H9 (cell line): ENCODE measurements around the gene KMT5B. TPM values are rescaled to one million over a fixed set of nuclear protein-coding genes. Genes with fewer than 3 reads are reported as not detected.

Experiments used
- DNase-seq: peaks from one replicate; pipeline ENCODE4 v3.0.0-alpha.2; 2017
- H2AFZ ChIP-seq: one replicate; pipeline ENCODE4 v1.6.1; 2013; ENCODE audit warnings: mild to moderate bottlenecking, low read length, control low read depth, moderate library complexity
- H2AK5ac ChIP-seq: 2 replicates; pipeline ENCODE4 v1.6.1; 2013; ENCODE audit warnings: low read length, control low read depth, mixed read lengths; ENCODE audit not compliant: insufficient read length
- H2BK120ac ChIP-seq: one replicate; pipeline ENCODE4 v1.6.1; 2013; ENCODE audit warnings: low read depth, mild to moderate bottlenecking, low read length, control low read depth, inconsistent platforms; ENCODE audit not compliant: poor library complexity, severe bottlenecking
- H2BK12ac ChIP-seq: 2 replicates; pipeline ENCODE4 v1.6.1; 2013; ENCODE audit warnings: low read length, control low read depth, mixed read lengths, low read depth; ENCODE audit not compliant: insufficient read length
- H2BK15ac ChIP-seq: 2 replicates; pipeline ENCODE4 v1.6.1; 2013; ENCODE audit warnings: low read depth, low read length, control low read depth
- H2BK20ac ChIP-seq: one replicate; pipeline ENCODE4 v1.6.1; 2013; ENCODE audit warnings: low read depth, mild to moderate bottlenecking, low read length, control low read depth, inconsistent platforms; ENCODE audit not compliant: poor library complexity, severe bottlenecking
- H2BK5ac ChIP-seq: 2 replicates; pipeline ENCODE4 v1.6.1; 2013; ENCODE audit warnings: low read length, control low read depth, mixed read lengths; ENCODE audit not compliant: insufficient read length
- H3K14ac ChIP-seq: 2 replicates; pipeline ENCODE4 v1.6.1; 2013; ENCODE audit warnings: low read length, control low read depth; ENCODE audit not compliant: insufficient read depth
- H3K18ac ChIP-seq: 2 replicates; pipeline ENCODE4 v1.6.1; 2013; ENCODE audit warnings: low read depth, mild to moderate bottlenecking, mixed read lengths, low read length, control low read depth; ENCODE audit not compliant: insufficient read length
- H3K23ac ChIP-seq: 2 replicates; pipeline ENCODE4 v1.6.1; 2013; ENCODE audit warnings: low read length, control low read depth, mixed read lengths, low read depth; ENCODE audit not compliant: insufficient read length
- H3K23me2 ChIP-seq: 2 replicates; pipeline ENCODE4 v1.6.1; 2013; ENCODE audit warnings: low read depth, mild to moderate bottlenecking, mixed read lengths, low read length, control low read depth; ENCODE audit not compliant: insufficient read length, poor library complexity, severe bottlenecking
- H3K27ac ChIP-seq: 2 replicates; pipeline ENCODE4 v1.5.1; 2013; ENCODE audit warnings: low read length, control low read depth, mixed read lengths, low read depth; ENCODE audit not compliant: insufficient read length
- H3K27me3 ChIP-seq: 2 replicates; pipeline ENCODE4 v1.6.1; 2013; ENCODE audit warnings: low read length, control low read depth, inconsistent platforms; ENCODE audit not compliant: insufficient read depth
- H3K4ac ChIP-seq: 2 replicates; pipeline ENCODE4 v1.6.1; 2013; ENCODE audit warnings: low read depth, mild to moderate bottlenecking, control low read depth, inconsistent platforms, low read length, moderate library complexity
- H3K4me1 ChIP-seq: 2 replicates; pipeline ENCODE4 v1.6.1; 2013; ENCODE audit warnings: low read length, control low read depth, inconsistent platforms; ENCODE audit not compliant: insufficient read depth
- H3K4me2 ChIP-seq: 2 replicates; pipeline ENCODE4 v1.6.1; 2013; ENCODE audit warnings: low read length, control low read depth, mixed read lengths; ENCODE audit not compliant: insufficient read length, insufficient read depth
- H3K56ac ChIP-seq: 2 replicates; pipeline ENCODE4 v1.6.1; 2013; ENCODE audit warnings: low read depth, mild to moderate bottlenecking, mixed read lengths, low read length, control low read depth; ENCODE audit not compliant: insufficient read length
- H3K79me1 ChIP-seq: 2 replicates; pipeline ENCODE4 v1.6.1; 2013; ENCODE audit warnings: low read depth, mild to moderate bottlenecking, moderate library complexity, low read length, control low read depth, inconsistent platforms; ENCODE audit not compliant: insufficient read depth, poor library complexity, severe bottlenecking
- H3K79me2 ChIP-seq: 2 replicates; pipeline ENCODE4 v1.6.1; 2013; ENCODE audit warnings: low read length, control low read depth, inconsistent platforms; ENCODE audit not compliant: insufficient read depth
- H3K9ac ChIP-seq: 2 replicates; pipeline ENCODE4 v1.6.1; 2013; ENCODE audit warnings: low read length, control low read depth, mixed read lengths; ENCODE audit not compliant: insufficient read length; ENCODE audit errors: extremely low read depth
- H3K9me3 ChIP-seq: one replicate; pipeline ENCODE4 v1.6.1; 2013; ENCODE audit warnings: low read depth, low read length, inconsistent platforms; ENCODE audit not compliant: control insufficient read depth
- H3T11ph ChIP-seq: one replicate; pipeline ENCODE4 v1.6.1; 2013; ENCODE audit warnings: mild to moderate bottlenecking, low read length, control low read depth, inconsistent platforms
- H4K20me1 ChIP-seq: one replicate; pipeline ENCODE4 v1.6.1; 2013; ENCODE audit not compliant: control insufficient read depth, insufficient read length, insufficient read depth
- H4K5ac ChIP-seq: 2 replicates; pipeline ENCODE4 v1.6.1; 2013; ENCODE audit warnings: low read depth, mild to moderate bottlenecking, mixed read lengths, low read length, control low read depth; ENCODE audit not compliant: insufficient read length
- H4K8ac ChIP-seq: replicated peaks from 2 replicates; pipeline ENCODE4 v1.6.1; 2013; ENCODE audit warnings: low read length, control low read depth, mixed read lengths, low read depth; ENCODE audit not compliant: insufficient read length
- H4K91ac ChIP-seq: 2 replicates; pipeline ENCODE4 v1.6.1; 2013; ENCODE audit warnings: low read depth, mild to moderate bottlenecking, moderate library complexity, mixed read lengths, low read length, control low read depth; ENCODE audit not compliant: insufficient read length
- H3K27ac Mint-ChIP-seq, 3 experiments: 2 replicates in 2 of 3; 3 replicates in 1 of 3; pipeline ENCODE4 v1.8.0; 2020 to 2021; ENCODE audit warnings: mixed read lengths in 3 of 3, mild to moderate bottlenecking in 1 of 3, moderate library complexity in 1 of 3
- H3K27me3 Mint-ChIP-seq: 2 replicates; pipeline ENCODE4 v1.8.0; 2021; ENCODE audit warnings: low read depth, mild to moderate bottlenecking, moderate library complexity, mixed read lengths
- H3K36me3 Mint-ChIP-seq, 3 experiments: 2 replicates in 2 of 3; 3 replicates in 1 of 3; pipeline ENCODE4 v1.8.0; 2020 to 2021; ENCODE audit warnings: low read depth in 3 of 3, mixed read lengths in 3 of 3; ENCODE audit not compliant: insufficient read depth in 1 of 3
- H3K4me1 Mint-ChIP-seq, 2 experiments: 2 replicates each; pipeline ENCODE4 v1.8.0; 2020; ENCODE audit warnings: mixed read lengths in 2 of 2
- H3K4me3 Mint-ChIP-seq, 2 experiments: 2 replicates in 1 of 2; 3 replicates in 1 of 2; pipeline ENCODE4 v1.8.0; 2020 to 2021; ENCODE audit warnings: mild to moderate bottlenecking in 2 of 2, mixed read lengths in 2 of 2, moderate library complexity in 1 of 2
- H3K9me3 Mint-ChIP-seq, 2 experiments: 2 replicates in 1 of 2; 3 replicates in 1 of 2; pipeline ENCODE4 v1.8.0; 2020; ENCODE audit warnings: mild to moderate bottlenecking in 2 of 2, mixed read lengths in 2 of 2, moderate library complexity in 1 of 2
- CTCF ChIP-seq: fragments of 200-600 bp; sonication (generic); conservative IDR thresholded peaks from 3 replicates; pipeline ENCODE4 v1.8.0; 2021; ENCODE audit warnings: antibody characterized with exemption, mild to moderate bottlenecking
- WGBS: extraction: QIAGEN DNeasy Blood & Tissue Kit; methylation state at CpG from one replicate; pipeline ENCODE4 v1.1.7; 2013; ENCODE audit warnings: missing lambda C conversion rate, low lambda C conversion rate, mixed read lengths; ENCODE audit not compliant: insufficient read length; ENCODE audit errors: extremely low coverage; 5-methylcytosine and 5-hydroxymethylcytosine counted together
- total RNA-seq: library from RNA; stranded (reverse); gene quantifications from 2 replicates; pipeline ENCODE4 v1.2.1, GENCODE V29; 2021

The KMT5B gene
- total RNA-seq, 1 experiment from 2014 or later = 61.6 TPM

GRCh38 chr11:68166969-68167368, 46.1 kb downstream of the KMT5B start:
- no peaks in the 10 kb centered on the region for H3K27me3 ChIP-seq
- H3K4me1 ChIP-seq = no peaks in the 10 kb centered on the region
- no peaks in the 10 kb centered on the region for H3K23me2 ChIP-seq
- no peaks in the 10 kb centered on the region for H3K9me3 Mint-ChIP-seq
- H4K5ac ChIP-seq = no peak overlapping the region
- DNase-seq = no peak
- no peak overlapping the region for H3K27ac ChIP-seq
- no peak overlapping the region for H2BK120ac ChIP-seq
- H3K4me3 Mint-ChIP-seq = no peak overlapping the region
- H3K4ac ChIP-seq = no peak overlapping the region
- no peak overlapping the region for H3K18ac ChIP-seq
- no peak overlapping the region for H2AK5ac ChIP-seq
- H3K4me2 ChIP-seq = no peak overlapping the region
- no peak overlapping the region for H3K14ac ChIP-seq
- no peak overlapping the region for H4K91ac ChIP-seq
- no peak overlapping the region for H2AFZ ChIP-seq
- H3K4me1 Mint-ChIP-seq = no peaks in the 10 kb centered on the region; a peak in 1 of 4 replicates
- no peaks in the 10 kb centered on the region for H4K20me1 ChIP-seq
- no peaks in the 10 kb centered on the region for H3K79me2 ChIP-seq
- no peaks in the 10 kb centered on the region for H3K9me3 ChIP-seq
- H4K8ac ChIP-seq = no peak overlapping the region
- peaks cover 20 to 68% (median 44%) of the 10 kb centered on the region in 3 experiments; a peak in 6 of 7 replicates for H3K36me3 Mint-ChIP-seq
- no peak overlapping the region for H3T11ph ChIP-seq
- no peaks in the 10 kb centered on the region for H3K27me3 Mint-ChIP-seq
- H2BK20ac ChIP-seq = no peak overlapping the region
- no peak for TF ChIP-seq CTCF
- no peak overlapping the region for H3K9ac ChIP-seq
- no CpG with 5 or more reads among the region's 4 CpGs for WGBS
- no peak overlapping the region for H2BK5ac ChIP-seq
- H2BK12ac ChIP-seq = no peak overlapping the region
- H3K56ac ChIP-seq = no peak overlapping the region
- no peak overlapping the region for H3K27ac Mint-ChIP-seq
- no peak overlapping the region for H2BK15ac ChIP-seq
- no peak overlapping the region for H3K23ac ChIP-seq
- no peaks in the 10 kb centered on the region for H3K79me1 ChIP-seq
